ENCODE data around the gene RBMS1. TPM values are rescaled to one million over a fixed set of nuclear protein-coding genes. Genes with fewer than 3 reads are reported as not detected.
A peak's percentile ranks its signal among the peaks of the same experiment; 100 is the strongest.

The RBMS1 gene
- total RNA-seq, 3 donors from 2014 or later (not counting 1 experiment from before 2014, with no cell fraction given): 111 to 167 (median 132) TPM

DNA sequence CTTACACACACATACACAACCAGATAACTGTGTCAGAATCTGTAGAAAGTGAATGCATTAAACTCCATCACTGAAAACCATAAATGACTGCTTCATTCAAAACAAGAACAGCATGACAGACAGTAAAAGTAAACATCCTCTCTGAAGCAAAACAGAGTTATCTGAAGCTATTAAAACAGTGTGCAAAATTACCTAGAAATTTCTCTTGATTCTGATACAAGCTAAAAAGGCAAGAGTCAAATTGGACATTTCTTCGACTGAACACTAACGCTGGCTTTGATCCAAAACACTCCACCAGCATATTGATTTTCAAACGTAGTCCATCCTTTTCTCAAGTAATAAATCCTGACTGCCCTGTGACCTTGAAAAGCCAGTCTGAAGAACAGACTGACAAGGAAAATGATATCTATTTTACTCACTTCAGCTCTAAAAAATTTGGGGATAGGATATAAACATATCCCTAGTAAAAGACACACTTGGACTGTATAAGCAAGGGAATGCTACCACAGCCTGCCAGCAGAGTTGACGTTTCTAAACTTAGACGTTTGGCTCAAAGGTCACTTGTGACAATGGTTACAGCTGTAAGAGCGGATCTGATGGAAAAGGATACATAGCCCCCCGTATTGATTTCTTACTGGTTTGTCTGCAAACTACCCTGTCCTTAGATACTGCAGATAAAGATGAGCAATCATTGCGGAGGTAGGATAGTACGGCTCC is 164.6 kb downstream of the RBMS1 start:
- peak overlapping the region; percentile 88 for H3K27ac Mint-ChIP-seq
- no peaks in the 10 kb centered on the region for H3K36me3 ChIP-seq (ENCODE audit: control insufficient read depth, insufficient read depth, low read length)
- no peaks in the 10 kb centered on the region for H3K9me3 Mint-ChIP-seq
- no peaks in the 10 kb centered on the region for H3K27me3 ChIP-seq (ENCODE audit: control insufficient read depth, insufficient read depth, low read length)
- peaks cover 25% of the 10 kb centered on the region for H3K4me1 ChIP-seq (ENCODE audit: control insufficient read depth, insufficient read depth, low read length)
- no peak overlapping the region for H3K27ac ChIP-seq (ENCODE audit: low read length)
- peaks cover 93 to 95% of the 10 kb centered on the region in 2 donors for H3K4me1 Mint-ChIP-seq
- DNase-seq (no peak), ATAC-seq (no peak)
- no peak overlapping the region for H3K4me3 ChIP-seq (ENCODE audit: low read length)
- no peaks in the 10 kb centered on the region for H3K27me3 Mint-ChIP-seq (ENCODE audit: low read depth in 2 of 2)
- peak overlapping the region; percentile 74 for H3K4me3 Mint-ChIP-seq
- H3K36me3 Mint-ChIP-seq: no peaks in the 10 kb centered on the region
- no peaks in the 10 kb centered on the region for H3K9me3 ChIP-seq (ENCODE audit: control insufficient read depth, insufficient read depth, low read length)
- TF ChIP-seq, protein P1, sequence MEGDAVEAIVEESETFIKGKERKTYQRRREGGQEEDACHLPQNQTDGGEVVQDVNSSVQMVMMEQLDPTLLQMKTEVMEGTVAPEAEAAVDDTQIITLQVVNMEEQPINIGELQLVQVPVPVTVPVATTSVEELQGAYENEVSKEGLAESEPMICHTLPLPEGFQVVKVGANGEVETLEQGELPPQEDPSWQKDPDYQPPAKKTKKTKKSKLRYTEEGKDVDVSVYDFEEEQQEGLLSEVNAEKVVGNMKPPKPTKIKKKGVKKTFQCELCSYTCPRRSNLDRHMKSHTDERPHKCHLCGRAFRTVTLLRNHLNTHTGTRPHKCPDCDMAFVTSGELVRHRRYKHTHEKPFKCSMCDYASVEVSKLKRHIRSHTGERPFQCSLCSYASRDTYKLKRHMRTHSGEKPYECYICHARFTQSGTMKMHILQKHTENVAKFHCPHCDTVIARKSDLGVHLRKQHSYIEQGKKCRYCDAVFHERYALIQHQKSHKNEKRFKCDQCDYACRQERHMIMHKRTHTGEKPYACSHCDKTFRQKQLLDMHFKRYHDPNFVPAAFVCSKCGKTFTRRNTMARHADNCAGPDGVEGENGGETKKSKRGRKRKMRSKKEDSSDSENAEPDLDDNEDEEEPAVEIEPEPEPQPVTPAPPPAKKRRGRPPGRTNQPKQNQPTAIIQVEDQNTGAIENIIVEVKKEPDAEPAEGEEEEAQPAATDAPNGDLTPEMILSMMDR (IDR thresholded peaks at IDR 0.05): no peak
- 83% methylated on average over 8 of the region's 9 CpGs for WGBS (ENCODE audit: insufficient coverage)
- intact Hi-C loops (cut with micrococcal nuclease): loop anchor here (10.0 kb wide), 2 partner anchors 166 to 736 kb away; partner anchors contain the start of gene RBMS1

DNA sequence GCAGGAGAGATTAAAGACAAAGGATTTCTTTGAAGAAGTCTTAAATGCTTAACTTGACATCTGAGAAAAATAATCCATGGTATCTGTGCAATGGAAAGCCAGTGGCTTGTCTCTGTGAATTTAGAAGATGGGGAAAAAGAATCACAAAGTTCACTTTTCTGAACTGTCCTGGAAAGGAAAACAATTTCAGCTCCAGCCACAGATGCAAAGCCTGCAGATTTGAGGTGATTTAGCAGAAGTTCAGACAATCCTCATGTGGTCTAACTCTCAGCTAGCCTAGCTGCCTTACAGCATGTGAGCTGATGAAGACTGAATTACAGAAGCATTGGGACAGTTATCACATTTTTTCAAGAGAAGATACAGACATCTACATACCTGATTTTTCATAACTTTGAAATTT is 166.8 kb downstream of the RBMS1 start:
- no peaks in the 10 kb centered on the region for H3K9me3 Mint-ChIP-seq
- no peak for DNase-seq
- peak overlapping the region; percentile 49 to 88 for H3K27ac Mint-ChIP-seq
- Histone ChIP-seq H3K27me3 (ENCODE audit: control insufficient read depth, insufficient read depth, low read length) (no peaks in the 10 kb centered on the region), H3K27ac (ENCODE audit: low read length) (no peak overlapping the region), H3K4me3 (ENCODE audit: low read length) (no peak overlapping the region), H3K9me3 (ENCODE audit: control insufficient read depth, insufficient read depth, low read length) (no peaks in the 10 kb centered on the region), H3K4me1 (ENCODE audit: control insufficient read depth, insufficient read depth, low read length) (peaks cover 26% of the 10 kb centered on the region), H3K36me3 (ENCODE audit: control insufficient read depth, insufficient read depth, low read length) (no peaks in the 10 kb centered on the region)
- no peak for ATAC-seq
- no peaks in the 10 kb centered on the region for H3K27me3 Mint-ChIP-seq (ENCODE audit: low read depth in 2 of 2)
- H3K4me1 Mint-ChIP-seq: peaks cover 88 to 89% of the 10 kb centered on the region in 2 donors
- H3K4me3 Mint-ChIP-seq: peak overlapping the region; percentile 43
- H3K36me3 Mint-ChIP-seq: no peaks in the 10 kb centered on the region
- intact Hi-C loops (cut with micrococcal nuclease): loop anchor here (10.0 kb wide), 2 partner anchors 168 to 738 kb away; partner anchors contain the start of gene RBMS1
- TF ChIP-seq, protein P1 (IDR thresholded peaks at IDR 0.05): no peak

DNA sequence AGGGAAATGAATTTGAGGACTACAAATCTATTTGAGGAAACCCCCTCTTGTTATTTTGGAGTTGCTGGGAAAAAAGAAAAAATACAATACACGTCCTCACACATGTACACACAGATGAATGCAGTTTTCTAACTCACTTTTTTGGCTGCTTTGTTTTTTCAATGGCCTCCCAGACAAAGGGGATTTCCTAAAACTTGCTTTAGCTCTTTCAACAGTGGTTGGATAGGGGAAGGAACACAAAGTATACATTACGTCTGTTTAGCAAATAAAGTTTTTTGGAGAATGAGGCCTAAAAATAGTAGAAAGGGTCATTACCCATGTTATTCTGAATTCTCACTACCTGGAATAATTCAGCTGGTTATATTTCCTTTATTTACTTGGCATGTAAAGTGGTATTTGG is 168.2 kb downstream of the RBMS1 start:
- Histone ChIP-seq H3K4me3 (ENCODE audit: low read length) (no peak overlapping the region), H3K27ac (ENCODE audit: low read length) (no peak overlapping the region), H3K36me3 (ENCODE audit: control insufficient read depth, insufficient read depth, low read length) (no peaks in the 10 kb centered on the region), H3K4me1 (ENCODE audit: control insufficient read depth, insufficient read depth, low read length) (peaks cover 19% of the 10 kb centered on the region), H3K27me3 (ENCODE audit: control insufficient read depth, insufficient read depth, low read length) (no peaks in the 10 kb centered on the region), H3K9me3 (ENCODE audit: control insufficient read depth, insufficient read depth, low read length) (no peaks in the 10 kb centered on the region)
- Mint-ChIP-seq H3K9me3 (no peaks in the 10 kb centered on the region), H3K27ac (peak overlapping the region; percentile 49 to 88), H3K36me3 (no peaks in the 10 kb centered on the region), H3K27me3 (ENCODE audit: low read depth in 2 of 2) (no peaks in the 10 kb centered on the region), H3K4me1 (peaks cover 88 to 89% of the 10 kb centered on the region in 2 donors), H3K4me3 (no peak overlapping the region)
- peak in 1 of 2 donors; percentile 36 for DNase-seq
- ATAC-seq: peak in 1 of 3 donors; percentile 37
- no CpG with 5 or more reads among the region's 2 CpGs for WGBS (ENCODE audit: insufficient coverage)
- intact Hi-C loops (cut with micrococcal nuclease): loop anchor here (10.0 kb wide), 2 partner anchors 169 to 739 kb away; partner anchors contain the start of gene RBMS1
- TF ChIP-seq, protein P1 (IDR thresholded peaks at IDR 0.05): no peak
